Upper lobe of left lung (tissue), 4 donors: ENCODE measurements around the gene ZSCAN5B.

Experiments used
- CTCF ChIP-seq, 6 experiments: fragments of 450-650 bp in 4 of 6; fragments of 200-600 bp in 2 of 6; sonication (generic) in 2 of 6; IDR thresholded peaks; one replicate each; pipeline ENCODE4 v1.5.1; 2016 to 2019; ENCODE audit warnings: antibody characterized with exemption in 6 of 6
- EP300 ChIP-seq, 4 donors: sonication (generic); formaldehyde crosslinking; IDR thresholded peaks; one replicate each; pipeline ENCODE4 v1.5.1; 2017; ENCODE audit warnings: antibody characterized with exemption in 4 of 4, control low read depth in 2 of 4
- POLR2A ChIP-seq, 4 donors: fragments of 450-650 bp; IDR thresholded peaks; one replicate each; pipeline ENCODE4 v1.5.1; 2016 to 2017; ENCODE audit warnings: antibody characterized with exemption in 4 of 4, mild to moderate bottlenecking in 2 of 4
- POLR2AphosphoS5 ChIP-seq, 2 donors: sonication (generic); formaldehyde crosslinking; IDR thresholded peaks; one replicate each; pipeline ENCODE4 v1.5.1; 2017; ENCODE audit warnings: antibody characterized with exemption in 2 of 2

DNA sequence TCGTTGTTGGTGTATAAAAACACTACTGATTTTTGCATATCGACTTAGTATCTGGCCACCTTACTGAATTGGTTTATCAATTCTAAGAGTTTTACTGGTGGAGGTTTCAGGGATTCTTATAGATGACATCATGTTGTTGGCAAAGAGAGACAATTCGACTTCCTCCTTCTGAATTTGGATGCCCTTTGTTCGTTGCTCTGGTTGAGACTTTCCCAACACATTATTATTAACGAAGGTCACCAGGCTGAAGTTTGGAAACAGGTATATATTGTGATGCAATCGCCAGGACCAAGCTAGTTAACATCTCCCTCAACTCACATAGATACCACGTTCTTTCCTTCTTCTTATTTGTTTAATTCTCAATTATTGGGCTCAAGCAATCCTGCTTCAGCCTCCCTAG, 2.1 kb upstream of the ZSCAN5B start:
- no peak for TF ChIP-seq CTCF (IDR thresholded peaks at IDR 0.05)
- TF ChIP-seq EP300 (IDR thresholded peaks at IDR 0.05): no peak
- no peak for TF ChIP-seq POLR2AphosphoS5 (IDR thresholded peaks at IDR 0.05)
- TF ChIP-seq POLR2A (IDR thresholded peaks at IDR 0.05): no peak
